Endothelial cell of umbilical vein (primary cell): ENCODE results near the gene LIPK.
"Not testable (repeated sequence)": the region's sequence is repeated elsewhere in the genome, so short reads cannot be mapped to it uniquely, and the experiment has no call there.

Source experiments
- EZH2 ChIP-seq: IDR thresholded peaks from 2 replicates; pipeline ENCODE4 v1.6.1; 2012; ENCODE audit warnings: borderline replicate concordance, low read depth, mild to moderate bottlenecking, moderate library complexity, low read length, inconsistent platforms; ENCODE audit not compliant: severe bottlenecking
- FOS ChIP-seq: IDR thresholded peaks from 2 replicates; pipeline ENCODE4 v1.6.1; 2011; ENCODE audit warnings: mild to moderate bottlenecking, low read length, moderate library complexity, borderline replicate concordance; ENCODE audit not compliant: insufficient read depth
- JUN ChIP-seq: IDR thresholded peaks from 2 replicates; pipeline ENCODE4 v1.6.1; 2011; ENCODE audit warnings: borderline replicate concordance, low read depth; ENCODE audit not compliant: insufficient read length, insufficient read depth
- MYC ChIP-seq: IDR thresholded peaks from one replicate; pipeline ENCODE4 v1.6.1; 2011; ENCODE audit warnings: mild to moderate bottlenecking, low read depth, low read length
- POLR2A ChIP-seq: IDR thresholded peaks from 2 replicates; pipeline ENCODE4 v1.6.1; 2012; ENCODE audit warnings: low read depth, mild to moderate bottlenecking, control low read depth, low read length
- TF ChIP-seq, protein P1 (sequence below), 2 donors: IDR thresholded peaks; 1 replicate in 1 of 2; 2 replicates in 1 of 2; pipeline ENCODE4 v1.5.1; 2011; ENCODE audit warnings: low read length in 2 of 2, mild to moderate bottlenecking in 2 of 2, moderate library complexity in 2 of 2, control low read depth in 1 of 2, inconsistent platforms in 1 of 2, low read depth in 1 of 2; ENCODE audit not compliant: insufficient read depth in 1 of 2; ENCODE audit errors: extremely low read depth in 1 of 2

DNA sequence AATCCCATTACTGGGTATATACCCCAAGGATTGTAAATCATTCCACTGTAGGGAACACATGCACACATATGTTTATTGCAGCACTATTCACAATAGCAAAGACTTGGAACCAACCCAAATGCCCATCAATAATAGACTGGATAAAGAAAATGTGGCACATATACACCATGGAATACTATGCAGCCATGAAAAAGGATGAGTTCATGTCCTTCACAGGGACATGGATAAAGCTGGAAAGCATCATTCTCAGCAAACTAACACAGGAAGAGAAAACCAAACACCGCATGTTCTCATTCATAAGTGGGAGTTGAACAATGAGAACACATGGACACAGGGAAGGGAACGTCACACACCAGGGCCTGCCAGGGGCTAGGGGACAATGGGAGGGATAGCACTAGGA, 42.9 kb upstream of the LIPK start:
- TF ChIP-seq, protein P1, sequence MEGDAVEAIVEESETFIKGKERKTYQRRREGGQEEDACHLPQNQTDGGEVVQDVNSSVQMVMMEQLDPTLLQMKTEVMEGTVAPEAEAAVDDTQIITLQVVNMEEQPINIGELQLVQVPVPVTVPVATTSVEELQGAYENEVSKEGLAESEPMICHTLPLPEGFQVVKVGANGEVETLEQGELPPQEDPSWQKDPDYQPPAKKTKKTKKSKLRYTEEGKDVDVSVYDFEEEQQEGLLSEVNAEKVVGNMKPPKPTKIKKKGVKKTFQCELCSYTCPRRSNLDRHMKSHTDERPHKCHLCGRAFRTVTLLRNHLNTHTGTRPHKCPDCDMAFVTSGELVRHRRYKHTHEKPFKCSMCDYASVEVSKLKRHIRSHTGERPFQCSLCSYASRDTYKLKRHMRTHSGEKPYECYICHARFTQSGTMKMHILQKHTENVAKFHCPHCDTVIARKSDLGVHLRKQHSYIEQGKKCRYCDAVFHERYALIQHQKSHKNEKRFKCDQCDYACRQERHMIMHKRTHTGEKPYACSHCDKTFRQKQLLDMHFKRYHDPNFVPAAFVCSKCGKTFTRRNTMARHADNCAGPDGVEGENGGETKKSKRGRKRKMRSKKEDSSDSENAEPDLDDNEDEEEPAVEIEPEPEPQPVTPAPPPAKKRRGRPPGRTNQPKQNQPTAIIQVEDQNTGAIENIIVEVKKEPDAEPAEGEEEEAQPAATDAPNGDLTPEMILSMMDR (IDR thresholded peaks at IDR 0.05; ENCODE audit: extremely low read depth in 1 of 2, insufficient read depth in 1 of 2, low read depth in 1 of 2, low read length in 2 of 2): not testable (repeated sequence)
- TF ChIP-seq POLR2A, EZH2, MYC, FOS, JUN: not testable (repeated sequence)
